ENCODE results near the gene AGAP1. TPM values are rescaled to one million over a fixed set of nuclear protein-coding genes. Genes with fewer than 3 reads are reported as not detected.

The AGAP1 gene
- total and polyA plus RNA-seq, 7 donors = 4.2 to 21.6 (median 16.6) TPM

- Histone ChIP-seq H3K4me3 (no peak overlapping the region), H3K4me1 (no peaks in the 10 kb centered on the region), H3K27ac (no peak overlapping the region), H3K9me3 (no peaks in the 10 kb centered on the region), H3K36me3 (ENCODE audit: insufficient read depth in 1 of 2, low read depth in 1 of 2) (no peaks in the 10 kb centered on the region), H3K27me3 (ENCODE audit: insufficient read depth in 3 of 3, low read length in 2 of 3) (no peaks in the 10 kb centered on the region)
- 89 to 92% (median 91%) methylated on average over 7 of the region's 7 CpGs for WGBS, 3 donors
- intact Hi-C loops (cut with DNase I) = no loop called here
- DNase-seq (no peak), ATAC-seq (no peak)
- TF ChIP-seq CTCF (IDR thresholded peaks at IDR 0.05) = no peak
These were observed 591.8 kb downstream of the AGAP1 start for GRCh38 chr2:236085647-236086046.

- 69 to 81% (median 79%) methylated on average over 6 of the region's 6 CpGs for WGBS, 3 donors
- H3K9me3 ChIP-seq = no peaks in the 10 kb centered on the region
- no peaks in the 10 kb centered on the region for H3K27me3 ChIP-seq (ENCODE audit: insufficient read depth in 3 of 3, low read length in 2 of 3)
- no peak overlapping the region for H3K27ac ChIP-seq
- no peak overlapping the region for H3K4me3 ChIP-seq
- TF ChIP-seq CTCF (IDR thresholded peaks at IDR 0.05) = no peak
- DNase-seq (no peak), ATAC-seq (no peak)
- H3K4me1 ChIP-seq = no peaks in the 10 kb centered on the region
- H3K36me3 ChIP-seq (ENCODE audit: insufficient read depth in 1 of 2, low read depth in 1 of 2) = no peaks in the 10 kb centered on the region
- intact Hi-C loops (cut with DNase I) = no loop called here
These were observed 592.6 kb downstream of the AGAP1 start for GRCh38 chr2:236086403-236086970.

- TF ChIP-seq CTCF (IDR thresholded peaks at IDR 0.05) = no peak
- Histone ChIP-seq H3K27me3 (ENCODE audit: insufficient read depth in 3 of 3, low read length in 2 of 3) (no peaks in the 10 kb centered on the region), H3K27ac (no peak overlapping the region), H3K36me3 (ENCODE audit: insufficient read depth in 1 of 2, low read depth in 1 of 2) (no peaks in the 10 kb centered on the region), H3K9me3 (no peaks in the 10 kb centered on the region), H3K4me1 (no peaks in the 10 kb centered on the region), H3K4me3 (no peak overlapping the region)
- intact Hi-C loops (cut with DNase I) = no loop called here
- DNase-seq (no peak), ATAC-seq (no peak)
- 81 to 83% (median 81%) methylated on average over 8 of the region's 8 CpGs for WGBS, 3 donors
These were observed 593.2 kb downstream of the AGAP1 start for GRCh38 chr2:236086971-236087465.

- H3K36me3 ChIP-seq (ENCODE audit: insufficient read depth in 1 of 2, low read depth in 1 of 2) = no peaks in the 10 kb centered on the region
- DNase-seq = no peak
- H3K27ac ChIP-seq = no peak overlapping the region
- no peaks in the 10 kb centered on the region for H3K4me1 ChIP-seq
- no peaks in the 10 kb centered on the region for H3K9me3 ChIP-seq
- TF ChIP-seq CTCF (IDR thresholded peaks at IDR 0.05) = no peak
- WGBS, 3 donors = 91 to 93% (median 92%) methylated on average over 8 of the region's 8 CpGs
- no peak overlapping the region for H3K4me3 ChIP-seq
- no peak for ATAC-seq
- intact Hi-C loops (cut with DNase I) = no loop called here
- no peaks in the 10 kb centered on the region for H3K27me3 ChIP-seq (ENCODE audit: insufficient read depth in 3 of 3, low read length in 2 of 3)
These were observed 594.7 kb downstream of the AGAP1 start for GRCh38 chr2:236088368-236089057.
